ENCODE measurements around the gene MOXD1. TPM values are rescaled to one million over a fixed set of nuclear protein-coding genes. Genes with fewer than 3 reads are reported as not detected.

The MOXD1 gene
- polyA plus RNA-seq, 1 donor = 197 TPM

DNA sequence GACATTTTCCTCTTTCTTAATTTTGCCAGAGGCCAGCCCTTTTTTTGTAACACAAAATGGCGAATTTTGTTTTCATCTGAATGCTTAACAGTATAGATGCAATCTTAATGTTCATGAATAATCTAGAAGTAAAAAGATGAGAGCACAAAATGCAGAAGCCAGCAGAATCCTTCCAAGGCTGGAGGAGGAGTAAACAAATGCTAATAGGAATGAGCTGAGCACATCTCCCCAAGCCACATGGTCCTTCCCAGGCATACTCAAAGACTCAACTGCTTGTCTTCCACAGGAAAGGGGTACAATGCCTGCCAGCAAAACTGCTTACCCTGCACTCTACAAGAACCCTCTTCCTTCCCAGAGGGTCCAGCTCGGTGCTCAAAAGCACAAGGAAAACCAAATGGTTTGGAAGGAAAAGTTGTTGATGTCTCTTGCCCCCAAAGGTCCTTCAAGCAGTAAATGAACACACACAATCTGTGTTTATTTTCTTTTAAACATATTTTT lies 155.1 kb downstream of the MOXD1 start:
- DNase-seq = no peak

Other genes starting within 250 kb of the MOXD1 start
- gene STX7, start 111.6 kb upstream of the MOXD1 start, polyA plus RNA-seq (ENCODE audit: insufficient read length) = 86.6 TPM
- not detected for gene TAAR9, start 136.8 kb upstream of the MOXD1 start, polyA plus RNA-seq (ENCODE audit: insufficient read length)
- gene TAAR8, start 151.2 kb upstream of the MOXD1 start, polyA plus RNA-seq (ENCODE audit: insufficient read length) = not detected
- gene TAAR6, start 168.8 kb upstream of the MOXD1 start, polyA plus RNA-seq (ENCODE audit: insufficient read length) = 0.18 TPM
- gene TAAR5, start 188.3 kb upstream of the MOXD1 start, polyA plus RNA-seq (ENCODE audit: insufficient read length) = not detected
- not detected for gene TAAR2, start 222.8 kb upstream of the MOXD1 start, polyA plus RNA-seq (ENCODE audit: insufficient read length)